ENCODE measurements around the gene LATS1. TPM values are rescaled to one million over a fixed set of nuclear protein-coding genes. Genes with fewer than 3 reads are reported as not detected.
"Not testable (repeated sequence)": the region's sequence is repeated elsewhere in the genome, so short reads cannot be mapped to it uniquely, and the experiment has no call there.

The LATS1 gene
- 20.9 and 23.8 TPM in 2 replicates for total RNA-seq (2014; rRNA removed; shearing (Covaris generic))

DNA sequence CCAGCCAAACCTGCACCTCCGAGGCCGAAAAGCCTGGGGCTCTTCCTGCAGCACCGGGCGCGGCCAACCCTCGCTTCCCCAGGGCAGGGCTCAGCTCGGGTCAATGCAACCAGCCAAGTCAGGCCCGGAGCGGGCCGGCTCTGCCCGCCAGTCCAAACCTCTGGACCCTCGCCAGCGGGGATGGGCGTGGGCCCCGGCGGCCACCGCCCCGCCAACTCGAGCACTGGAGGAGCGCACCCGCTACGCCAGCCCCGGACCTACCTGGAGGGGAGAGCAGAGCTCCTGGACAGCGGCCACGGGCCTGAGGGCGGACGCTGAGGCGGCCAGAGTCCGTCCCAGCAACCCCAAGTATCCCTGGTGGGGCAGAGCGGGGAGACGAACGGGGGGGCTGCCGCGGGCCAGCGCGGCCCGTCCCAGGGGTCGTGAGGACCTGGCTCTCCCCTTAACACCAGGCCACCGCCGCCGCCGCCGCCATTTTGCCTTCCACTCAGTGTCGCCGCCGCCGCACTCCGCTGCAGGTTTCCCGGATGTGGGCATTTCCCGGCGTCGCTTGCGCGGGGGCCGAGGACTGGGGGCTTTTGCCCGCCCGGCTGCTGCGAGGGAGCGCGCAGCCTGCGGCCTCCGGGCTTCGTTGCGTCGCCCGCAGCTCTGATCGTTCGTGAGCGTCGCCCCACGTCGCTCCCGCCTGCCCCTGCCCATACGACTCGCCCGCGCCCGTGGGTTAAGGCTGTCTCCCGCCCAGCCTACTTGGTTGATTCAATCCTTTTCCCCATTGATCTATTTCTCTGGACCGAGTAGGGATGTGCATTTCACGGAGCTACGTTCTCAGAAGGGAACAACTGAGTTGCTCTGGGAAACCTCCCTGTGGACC, at the start of gene LATS1:
TSS of gene LATS1 (minus strand) at position 514 of the 871 bp plus-strand sequence. CDS start 15,975 bp downstream, outside the sequence.
- Histone ChIP-seq H3K4me1 (replicated peaks) (peaks cover 13% of the 10 kb centered on the region), H3K27ac (peak within 1 kb of the TSS; percentile 91), H3K36me3 (peaks cover 22% of the 10 kb centered on the region), H3K4me3 (peak within 1 kb of the TSS; percentile 93), H3K9me3 (replicated peaks) (no peaks in the 10 kb centered on the region), H3K27me3 (replicated peaks) (no peaks in the 10 kb centered on the region)
- DNase-seq (ENCODE audit: low read depth in 1 of 2, low spot score in 2 of 2) = peak; percentile 88 to 89

DNA sequence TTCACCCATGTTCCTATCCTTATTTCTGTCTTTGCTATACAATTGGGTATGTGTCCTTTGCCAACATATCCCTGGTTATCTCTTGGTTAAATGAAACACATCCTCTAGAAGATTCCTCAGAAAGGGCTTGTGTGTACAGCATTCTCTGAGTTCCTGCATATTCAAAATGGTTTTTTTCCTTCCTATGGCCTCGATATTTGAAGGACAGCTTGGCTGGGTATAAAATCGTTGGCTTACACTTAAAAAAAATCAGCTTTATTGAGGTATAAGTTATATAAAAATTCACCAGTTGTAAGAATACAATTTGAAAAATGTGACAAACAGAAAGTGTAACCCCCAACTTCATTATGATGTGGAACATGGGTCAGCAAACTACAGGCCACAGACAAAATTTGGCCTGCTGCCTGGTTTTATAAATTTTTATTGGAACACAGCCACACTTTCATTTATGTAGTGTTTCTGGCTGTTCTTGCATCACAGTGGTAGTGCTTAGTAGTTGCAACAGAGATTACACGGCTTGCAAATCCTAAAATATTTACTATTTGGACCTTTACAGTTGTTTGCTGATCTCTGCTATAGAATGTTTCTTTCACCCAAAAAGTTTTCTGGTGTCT, 48.4 kb upstream of the LATS1 start:
- DNase-seq (ENCODE audit: low read depth in 1 of 2, low spot score in 2 of 2) = no peak
- Histone ChIP-seq H3K27me3 (replicated peaks) (no peaks in the 10 kb centered on the region), H3K36me3 (peaks cover 37% of the 10 kb centered on the region), H3K4me1 (replicated peaks) (peaks cover 3% of the 10 kb centered on the region; the same call in 1 of the 2 replicates), H3K9me3 (replicated peaks) (peaks cover 4% of the 10 kb centered on the region; the same call in 1 of the 2 replicates), H3K4me3 (no peak overlapping the region), H3K27ac (no peak overlapping the region)

DNA sequence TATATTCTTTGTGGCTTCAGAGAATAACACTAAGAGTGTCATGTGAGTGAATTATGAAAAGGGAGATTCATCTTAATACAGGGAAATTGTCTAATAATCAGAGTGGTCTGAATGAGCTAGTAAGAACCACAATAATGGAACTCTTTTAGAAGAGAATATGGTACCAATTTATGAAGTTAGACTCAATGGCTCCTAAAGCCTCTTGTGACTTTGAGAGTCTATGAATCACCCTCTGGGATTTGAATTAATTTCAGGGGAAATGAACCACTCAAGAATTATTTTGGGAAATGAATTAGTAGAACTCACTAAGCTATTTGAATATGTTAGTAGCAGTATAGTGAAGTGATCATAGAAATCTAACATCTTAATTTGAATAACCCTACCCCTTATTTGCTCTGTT, 46.0 kb upstream of the LATS1 start:
- no peak overlapping the region for H3K27ac ChIP-seq
- DNase-seq (ENCODE audit: low read depth in 1 of 2, low spot score in 2 of 2) = no peak
- H3K36me3 ChIP-seq = peaks cover 40% of the 10 kb centered on the region
- H3K9me3 ChIP-seq (replicated peaks) = peaks cover 4% of the 10 kb centered on the region; the same call in 1 of the 2 replicates
- no peak overlapping the region for H3K4me3 ChIP-seq
- H3K4me1 ChIP-seq (replicated peaks) = peaks cover 3% of the 10 kb centered on the region; the same call in 1 of the 2 replicates
- no peaks in the 10 kb centered on the region for H3K27me3 ChIP-seq (replicated peaks)

DNA sequence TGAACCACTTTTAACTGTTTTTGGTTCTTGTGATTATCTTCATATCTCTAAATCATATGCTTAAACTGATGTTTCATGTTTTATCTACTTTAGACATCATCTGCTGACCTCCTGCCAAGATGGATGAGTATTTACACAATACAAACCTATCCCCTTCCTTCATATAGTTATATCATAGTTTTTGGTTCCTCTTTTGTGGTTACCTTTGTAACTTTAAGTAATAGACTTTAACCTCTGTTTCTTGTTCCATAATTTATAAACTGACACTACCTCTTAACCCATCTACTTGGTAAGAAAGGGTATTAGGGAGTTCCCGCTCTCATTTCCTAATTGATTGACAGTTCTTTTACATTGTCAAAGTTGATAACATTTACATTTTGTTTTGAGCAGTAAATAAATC, 43.5 kb upstream of the LATS1 start:
- peaks cover 28% of the 10 kb centered on the region for H3K36me3 ChIP-seq
- H3K4me3 ChIP-seq = no peak overlapping the region
- peaks cover 2% of the 10 kb centered on the region; the same call in 1 of the 2 replicates for H3K9me3 ChIP-seq (replicated peaks)
- no peak for DNase-seq (ENCODE audit: low read depth in 1 of 2, low spot score in 2 of 2)
- H3K4me1 ChIP-seq (replicated peaks) = no peaks in the 10 kb centered on the region; the same call in 1 of the 2 replicates
- H3K27ac ChIP-seq = no peak overlapping the region
- no peaks in the 10 kb centered on the region for H3K27me3 ChIP-seq (replicated peaks)

DNA sequence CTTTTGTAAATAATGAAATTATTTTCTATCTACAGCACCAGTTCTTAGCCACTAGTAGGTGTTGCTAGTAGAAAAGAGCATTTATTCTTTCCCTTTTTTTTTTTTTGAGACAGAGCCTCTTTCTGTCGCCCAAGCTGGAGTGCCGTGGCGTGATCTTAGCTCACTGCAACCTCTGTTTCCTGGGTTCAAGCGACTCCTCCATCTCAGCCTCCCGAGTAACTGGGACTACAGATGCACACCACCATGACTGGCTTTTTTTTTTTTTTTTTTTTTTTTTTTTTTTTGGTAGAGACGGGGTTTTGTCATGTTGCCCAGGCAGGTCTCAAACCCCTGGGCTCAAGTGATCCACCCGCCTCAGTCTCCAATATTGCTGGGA, 38.3 kb upstream of the LATS1 start:
- H3K27ac ChIP-seq = no peak overlapping the region
- no peak for DNase-seq (ENCODE audit: low read depth in 1 of 2, low spot score in 2 of 2)
- no peak overlapping the region for H3K4me3 ChIP-seq
- H3K27me3 ChIP-seq (replicated peaks) = no peaks in the 10 kb centered on the region
- peaks cover 29% of the 10 kb centered on the region for H3K36me3 ChIP-seq
- H3K9me3 ChIP-seq (replicated peaks) = no peaks in the 10 kb centered on the region
- no peaks in the 10 kb centered on the region for H3K4me1 ChIP-seq (replicated peaks)

- H3K27ac ChIP-seq = no peak overlapping the region
- H3K27me3 ChIP-seq (replicated peaks) = no peaks in the 10 kb centered on the region
- H3K36me3 ChIP-seq = peaks cover 27% of the 10 kb centered on the region
- H3K9me3 ChIP-seq (replicated peaks) = no peaks in the 10 kb centered on the region
- no peak overlapping the region for H3K4me3 ChIP-seq
- DNase-seq (ENCODE audit: low read depth in 1 of 2, low spot score in 2 of 2) = no peak
- peaks cover 5% of the 10 kb centered on the region for H3K4me1 ChIP-seq (replicated peaks)
These were observed 37.7 kb upstream of the LATS1 start for GRCh38 chr6:149755300-149756260.

GRCh38 chr6:149754548-149754947, 36.6 kb upstream of the LATS1 start:
- no peak for DNase-seq (ENCODE audit: low read depth in 1 of 2, low spot score in 2 of 2)
- H3K27me3 ChIP-seq (replicated peaks) = no peaks in the 10 kb centered on the region
- H3K27ac ChIP-seq = no peak overlapping the region
- H3K4me1 ChIP-seq (replicated peaks) = peaks cover 11% of the 10 kb centered on the region
- no peak overlapping the region for H3K4me3 ChIP-seq
- H3K9me3 ChIP-seq (replicated peaks) = peaks cover 4% of the 10 kb centered on the region; the same call in 1 of the 2 replicates
- peaks cover 25% of the 10 kb centered on the region for H3K36me3 ChIP-seq

GRCh38 chr6:149753374-149753637, 35.4 kb upstream of the LATS1 start:
- not testable (repeated sequence) for H3K27ac ChIP-seq; H3K27me3 ChIP-seq (replicated peaks); H3K4me3 ChIP-seq; DNase-seq (ENCODE audit: low read depth in 1 of 2, low spot score in 2 of 2); H3K9me3 ChIP-seq (replicated peaks)
- Histone ChIP-seq H3K36me3 (peaks cover 22% of the 10 kb centered on the region), H3K4me1 (replicated peaks) (peaks cover 15% of the 10 kb centered on the region)

DNA sequence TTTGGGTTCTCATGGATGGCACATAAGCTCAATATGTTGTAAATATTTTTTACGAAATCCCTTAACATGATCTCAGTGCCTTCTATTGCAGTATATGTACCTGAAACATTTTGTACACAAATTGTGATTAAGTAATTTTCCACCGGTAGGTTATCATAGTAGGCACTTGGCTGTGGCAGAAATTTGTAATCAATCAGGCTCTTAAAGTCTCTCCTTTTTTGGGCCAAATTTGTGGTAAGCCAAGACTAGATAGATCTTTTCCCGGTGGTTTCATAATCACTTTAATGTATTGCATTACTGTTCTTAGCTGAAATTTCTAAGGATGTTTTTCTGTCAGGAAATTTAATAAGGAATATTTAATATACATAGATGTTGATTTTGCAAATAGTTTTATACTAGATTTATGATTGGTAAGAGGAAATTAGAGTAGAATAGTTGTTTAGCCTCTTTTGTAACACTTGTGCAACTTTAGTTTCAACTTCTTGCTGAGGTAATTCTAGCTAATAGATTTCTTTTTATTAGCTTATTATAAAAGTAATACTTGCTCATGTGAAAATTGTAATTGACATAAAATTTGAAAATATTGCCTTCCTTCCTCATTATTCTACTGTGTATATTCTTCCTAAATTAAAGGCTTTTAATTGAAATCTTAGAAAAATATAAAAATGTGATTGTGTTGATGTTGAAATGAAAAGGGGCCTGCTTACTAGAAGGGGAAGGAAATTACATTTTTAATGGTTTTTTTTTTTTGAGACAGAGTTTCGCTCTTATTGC, 34.9 kb upstream of the LATS1 start:
- Histone ChIP-seq H3K4me3 (no peak overlapping the region), H3K4me1 (replicated peaks) (peaks cover 15% of the 10 kb centered on the region), H3K9me3 (replicated peaks) (peaks cover 4% of the 10 kb centered on the region; the same call in 1 of the 2 replicates), H3K36me3 (peaks cover 22% of the 10 kb centered on the region), H3K27me3 (replicated peaks) (no peaks in the 10 kb centered on the region), H3K27ac (no peak overlapping the region)
- no peak for DNase-seq (ENCODE audit: low read depth in 1 of 2, low spot score in 2 of 2)

GRCh38 chr6:149751920-149752319, 34.0 kb upstream of the LATS1 start:
- Histone ChIP-seq H3K36me3 (peaks cover 18% of the 10 kb centered on the region), H3K4me1 (replicated peaks) (peaks cover 15% of the 10 kb centered on the region)
- DNase-seq (ENCODE audit: low read depth in 1 of 2, low spot score in 2 of 2); H3K27ac ChIP-seq; H3K27me3 ChIP-seq (replicated peaks); H3K4me3 ChIP-seq; H3K9me3 ChIP-seq (replicated peaks): not testable (repeated sequence)

GRCh38 chr6:149751239-149751638, 33.3 kb upstream of the LATS1 start:
- Histone ChIP-seq H3K27ac (no peak overlapping the region), H3K36me3 (peaks cover 18% of the 10 kb centered on the region), H3K9me3 (replicated peaks) (peaks cover 4% of the 10 kb centered on the region; the same call in 1 of the 2 replicates), H3K27me3 (replicated peaks) (no peaks in the 10 kb centered on the region), H3K4me1 (replicated peaks) (peaks cover 19% of the 10 kb centered on the region), H3K4me3 (no peak overlapping the region)
- no peak for DNase-seq (ENCODE audit: low read depth in 1 of 2, low spot score in 2 of 2)

GRCh38 chr6:149750136-149750609, 32.3 kb upstream of the LATS1 start:
- Histone ChIP-seq H3K4me3 (peak overlapping the region; percentile 95), H3K36me3 (peaks cover 18% of the 10 kb centered on the region), H3K9me3 (replicated peaks) (peaks cover 4% of the 10 kb centered on the region; the same call in 1 of the 2 replicates), H3K27me3 (replicated peaks) (no peaks in the 10 kb centered on the region), H3K27ac (peak overlapping the region; percentile 46; the same call in 1 of the 2 replicates), H3K4me1 (replicated peaks) (peaks cover 25% of the 10 kb centered on the region)
- DNase-seq (ENCODE audit: low read depth in 1 of 2, low spot score in 2 of 2) = peak in 1 of 2 experiments; percentile 61
